ENCODE measurements around the gene DDX3Y.

DDX3Y gene

GRCh38 chrY:12904618-12905516, at the start of gene DDX3Y:
Gene DDX3Y, plus strand, starts transcription at chrY:12904868. Its CDS starts 69 bp downstream, at chrY:12904937.
- TF ChIP-seq GATA2 (IDR thresholded peaks at IDR 0.05; ENCODE audit: low read depth, low read length), result no peak
- no peak for TF ChIP-seq GATA3 (IDR thresholded peaks at IDR 0.05; ENCODE audit: low read depth, low read length)

GRCh38 chrY:12855791-12856275, 48.8 kb upstream of the DDX3Y start:
- no peak for TF ChIP-seq GATA2 (IDR thresholded peaks at IDR 0.05; ENCODE audit: low read depth, low read length)
- no peak for TF ChIP-seq GATA3 (IDR thresholded peaks at IDR 0.05; ENCODE audit: low read depth, low read length)

- TF ChIP-seq GATA2 (IDR thresholded peaks at IDR 0.05; ENCODE audit: low read depth, low read length), result no peak
- no peak for TF ChIP-seq GATA3 (IDR thresholded peaks at IDR 0.05; ENCODE audit: low read depth, low read length)
Measured at GRCh38 chrY:12867960-12868359, 36.7 kb upstream of the DDX3Y start.

GRCh38 chrY:12896973-12897372, 7.7 kb upstream of the DDX3Y start:
- TF ChIP-seq GATA3 (IDR thresholded peaks at IDR 0.05; ENCODE audit: low read depth, low read length), result no peak
- TF ChIP-seq GATA2 (IDR thresholded peaks at IDR 0.05; ENCODE audit: low read depth, low read length), result no peak

GRCh38 chrY:12898604-12899003, 6.1 kb upstream of the DDX3Y start:
- no peak for TF ChIP-seq GATA3 (IDR thresholded peaks at IDR 0.05; ENCODE audit: low read depth, low read length)
- no peak for TF ChIP-seq GATA2 (IDR thresholded peaks at IDR 0.05; ENCODE audit: low read depth, low read length)

- TF ChIP-seq GATA2 (IDR thresholded peaks at IDR 0.05; ENCODE audit: low read depth, low read length) (no peak), GATA3 (IDR thresholded peaks at IDR 0.05; ENCODE audit: low read depth, low read length) (no peak)
Measured at GRCh38 chrY:12905517-12905872, 827 bp downstream of the DDX3Y start.

GRCh38 chrY:12905895-12906294, 1.2 kb downstream of the DDX3Y start:
- TF ChIP-seq GATA3 (IDR thresholded peaks at IDR 0.05; ENCODE audit: low read depth, low read length), result no peak
- no peak for TF ChIP-seq GATA2 (IDR thresholded peaks at IDR 0.05; ENCODE audit: low read depth, low read length)

- TF ChIP-seq GATA2 (IDR thresholded peaks at IDR 0.05; ENCODE audit: low read depth, low read length) (no peak), GATA3 (IDR thresholded peaks at IDR 0.05; ENCODE audit: low read depth, low read length) (no peak)
Measured at GRCh38 chrY:12913541-12913940, 8.9 kb downstream of the DDX3Y start.

GRCh38 chrY:12928043-12928442, 23.4 kb downstream of the DDX3Y start:
- no peak for TF ChIP-seq GATA3 (IDR thresholded peaks at IDR 0.05; ENCODE audit: low read depth, low read length)
- no peak for TF ChIP-seq GATA2 (IDR thresholded peaks at IDR 0.05; ENCODE audit: low read depth, low read length)

- TF ChIP-seq GATA3 (IDR thresholded peaks at IDR 0.05; ENCODE audit: low read depth, low read length), result no peak
- TF ChIP-seq GATA2 (IDR thresholded peaks at IDR 0.05; ENCODE audit: low read depth, low read length), result no peak
Measured at GRCh38 chrY:12941725-12942687, 37.3 kb downstream of the DDX3Y start.
